Left ventricle myocardium inferior (tissue), 1 donor: ENCODE data around the gene STRA6. TPM values are rescaled to one million over a fixed set of nuclear protein-coding genes. Genes with fewer than 3 reads are reported as not detected.

Source experiments
- DNase-seq: peaks from one replicate; pipeline ENCODE4 v3.0.0-alpha.2; 2020
- H3K27ac ChIP-seq: fragments of 200-600 bp; replicated peaks from 2 replicates; pipeline ENCODE4 v1.8.0; 2021
- H3K27me3 ChIP-seq: fragments of 200-600 bp; 2 replicates; pipeline ENCODE4 v1.8.0; 2021; ENCODE audit warnings: low read depth
- H3K36me3 ChIP-seq: fragments of 200-600 bp; 2 replicates; pipeline ENCODE4 v1.8.0; 2021
- H3K4me1 ChIP-seq: fragments of 200-600 bp; 2 replicates; pipeline ENCODE4 v1.8.0; 2021
- H3K4me3 ChIP-seq: fragments of 200-600 bp; 2 replicates; pipeline ENCODE4 v1.8.0; 2021; ENCODE audit warnings: mild to moderate bottlenecking, moderate library complexity
- H3K9me3 ChIP-seq: fragments of 200-600 bp; replicated peaks from 2 replicates; pipeline ENCODE4 v1.8.0; 2021
- CTCF ChIP-seq: fragments of 200-600 bp; IDR thresholded peaks from 2 replicates; pipeline ENCODE4 v1.8.0; 2021; ENCODE audit warnings: antibody characterized with exemption, mild to moderate bottlenecking, borderline replicate concordance
- intact Hi-C: fragments of 100-400 bp; cut with micrococcal nuclease; formaldehyde crosslinking; loops from one replicate; pipeline ENCODE4 v1.11.0; 2022
- total RNA-seq: library from RNA; stranded (reverse); fragmentation: NEBNext Ultra II Directional; extraction: Animal tissue kit (Norgen Biotek cat#: 25700); gene quantifications from one replicate; pipeline ENCODE4 v1.2.1, GENCODE V29; 2021
- donor health status: DM: no; HTN: yes; CAD: no; lungs with severe emphysema.

Gene STRA6
- total RNA-seq, 1 donor from 2014 or later = not detected

GRCh38 chr15:74174219-74174957 lies 28.2 kb downstream of the STRA6 start:
- intact Hi-C loops = no loop called here
- DNase-seq = peak; percentile 41

GRCh38 chr15:74173380-74174218 lies 29.0 kb downstream of the STRA6 start, which contains the start of gene ISLR:
ISLR (plus strand) TSS chr15:74173710; CDS start chr15:74174859, 1,149 bp downstream.
- H3K4me1 ChIP-seq = peaks cover 69% of the 10 kb centered on the region
- H3K27ac ChIP-seq = peak within 1 kb of the TSS; percentile 87
- intact Hi-C loops = no loop called here
- peak; percentile 46 for DNase-seq
- no peak for TF ChIP-seq CTCF
- peak within 1 kb of the TSS; percentile 60 for H3K4me3 ChIP-seq
- H3K36me3 ChIP-seq = no peaks in the 10 kb centered on the region
- H3K9me3 ChIP-seq = no peaks in the 10 kb centered on the region
- H3K27me3 ChIP-seq = no peaks in the 10 kb centered on the region

More at GRCh38 chr15:74174219-74174957, 28.2 kb downstream of the STRA6 start:
- no peaks in the 10 kb centered on the region for H3K9me3 ChIP-seq
- H3K4me3 ChIP-seq = peak overlapping the region; percentile 60
- TF ChIP-seq CTCF = no peak
- H3K27ac ChIP-seq = peak overlapping the region; percentile 87
- H3K36me3 ChIP-seq = no peaks in the 10 kb centered on the region
- peaks cover 69% of the 10 kb centered on the region for H3K4me1 ChIP-seq
- no peaks in the 10 kb centered on the region for H3K27me3 ChIP-seq

GRCh38 chr15:74172701-74173379 lies 29.7 kb downstream of the STRA6 start:
- Histone ChIP-seq H3K27ac (peak overlapping the region; percentile 87), H3K27me3 (no peaks in the 10 kb centered on the region), H3K36me3 (no peaks in the 10 kb centered on the region), H3K4me1 (peaks cover 69% of the 10 kb centered on the region), H3K4me3 (peak overlapping the region; percentile 60), H3K9me3 (no peaks in the 10 kb centered on the region)
- no peak for TF ChIP-seq CTCF
- peak; percentile 82 for DNase-seq
- intact Hi-C loops = no loop called here

- intact Hi-C loops = no loop called here
- no peaks in the 10 kb centered on the region for H3K9me3 ChIP-seq
- no peak for TF ChIP-seq CTCF
- no peaks in the 10 kb centered on the region for H3K36me3 ChIP-seq
- H3K27me3 ChIP-seq = no peaks in the 10 kb centered on the region
- DNase-seq = no peak
- peak overlapping the region; percentile 30 for H3K4me3 ChIP-seq
- peaks cover 67% of the 10 kb centered on the region for H3K4me1 ChIP-seq
- peak overlapping the region; percentile 87 for H3K27ac ChIP-seq
Measured at GRCh38 chr15:74171965-74172541, 30.5 kb downstream of the STRA6 start.
